Kidney (tissue), 14 donors: ENCODE data around the gene SH3PXD2A. TPM values are rescaled to one million over a fixed set of nuclear protein-coding genes. Genes with fewer than 3 reads are reported as not detected.

Source experiments
- DNase-seq, 5 donors: peaks; one replicate each; pipeline ENCODE4 v3.0.0-alpha.2; 2013 to 2020
- FAIRE-seq: peaks from 2 replicates; lab custom pipeline; 2012; peaks lifted over from hg19 to GRCh38; lab: Jason Lieb, UNC
- H3K27ac ChIP-seq, 2 donors: one replicate each; pipeline ENCODE4 v1.7.0; 2013; ENCODE audit warnings: low read depth in 2 of 2, low read length in 2 of 2, inconsistent platforms in 1 of 2
- H3K27me3 ChIP-seq: one replicate; pipeline ENCODE4 v1.7.1; 2013; ENCODE audit warnings: low read length, inconsistent platforms; ENCODE audit not compliant: control insufficient read depth, insufficient read depth
- H3K36me3 ChIP-seq, 3 donors: one replicate each; pipeline versions ENCODE4 v1.7.0 to v1.7.1; 2013; ENCODE audit warnings: low read length in 3 of 3, control low read depth in 1 of 3, inconsistent platforms in 1 of 3; ENCODE audit not compliant: insufficient read depth in 3 of 3, control insufficient read depth in 2 of 3
- H3K4me1 ChIP-seq, 3 donors: one replicate each; pipeline versions ENCODE4 v1.7.0 to v1.7.1; 2013; ENCODE audit warnings: low read length in 3 of 3, inconsistent platforms in 1 of 3, low read depth in 1 of 3; ENCODE audit not compliant: control insufficient read depth in 2 of 3, insufficient read depth in 2 of 3
- H3K4me3 ChIP-seq, 3 donors: one replicate each; pipeline versions ENCODE4 v1.7.0 to v1.8.1; 2013; ENCODE audit warnings: low read length in 3 of 3, control low read depth in 1 of 3, inconsistent platforms in 1 of 3
- H3K9ac ChIP-seq, 3 donors: one replicate each; pipeline versions ENCODE4 v1.7.0 to v1.7.1; 2013; ENCODE audit warnings: low read length in 3 of 3, control low read depth in 1 of 3, inconsistent platforms in 1 of 3
- H3K9me3 ChIP-seq, 3 donors: one replicate each; pipeline versions ENCODE4 v1.7.0 to v1.7.1; 2013; ENCODE audit warnings: low read length in 3 of 3, control low read depth in 1 of 3, inconsistent platforms in 1 of 3; ENCODE audit not compliant: control insufficient read depth in 2 of 3, insufficient read depth in 1 of 3
- intact Hi-C: fragments of 100-400 bp; cut with DNase I; formaldehyde crosslinking; loops from one replicate; pipeline ENCODE4 v1.11.1; 2022
- polyA plus RNA-seq: library from polyadenylated mRNA; stranded (reverse); fragments of 350-450 nt; fragmentation: Illumina TruSeq; extraction: RNeasy Lipid Tissue Mini Kit (QIAGEN cat#74804); gene quantifications from one replicate; pipeline ENCODE4 v1.2.3, GENCODE V29; 2014; ENCODE audit warnings: low read depth, low replicate concordance; ENCODE audit not compliant: insufficient read depth
- total RNA-seq: library from RNA; stranded (reverse); fragmentation: NEBNext Ultra II Directional; extraction: Animal tissue kit (Norgen Biotek cat#: 25700); gene quantifications from one replicate; pipeline ENCODE4 v1.2.1, GENCODE V29; 2021
- TF ChIP-seq, protein P1 (sequence below): IDR thresholded peaks from 3 replicates; pipeline ENCODE4 v1.5.1; 2012; ENCODE audit warnings: mild to moderate bottlenecking, moderate library complexity, borderline replicate concordance; ENCODE audit not compliant: insufficient read depth; ENCODE audit errors: extremely low read depth
- donor health status: control.
- donor health status: control.
- donor health status: control.
- donor health status: control.
- donor health status: control.
- donor health status: DM: yes; HTN: yes; CAD: no.
- donor health status: Normal renal cell carcinoma (clear cell type).

SH3PXD2A gene
- total and polyA plus RNA-seq, 2 donors from 2014 or later = 2.4 to 20.1 TPM

- Histone ChIP-seq H3K9me3 (no peaks in the 10 kb centered on the region), H3K27ac (no peak overlapping the region), H3K36me3 (no peaks in the 10 kb centered on the region), H3K4me1 (peaks cover 0 to 6% (median 3%) of the 10 kb centered on the region in 3 donors), H3K4me3 (no peak overlapping the region), H3K9ac (no peak overlapping the region), H3K27me3 (no peaks in the 10 kb centered on the region)
- intact Hi-C loops = no loop called here
- FAIRE-seq (no peak), DNase-seq (peak in 1 of 5 donors; percentile 30)
- TF ChIP-seq, protein P1, sequence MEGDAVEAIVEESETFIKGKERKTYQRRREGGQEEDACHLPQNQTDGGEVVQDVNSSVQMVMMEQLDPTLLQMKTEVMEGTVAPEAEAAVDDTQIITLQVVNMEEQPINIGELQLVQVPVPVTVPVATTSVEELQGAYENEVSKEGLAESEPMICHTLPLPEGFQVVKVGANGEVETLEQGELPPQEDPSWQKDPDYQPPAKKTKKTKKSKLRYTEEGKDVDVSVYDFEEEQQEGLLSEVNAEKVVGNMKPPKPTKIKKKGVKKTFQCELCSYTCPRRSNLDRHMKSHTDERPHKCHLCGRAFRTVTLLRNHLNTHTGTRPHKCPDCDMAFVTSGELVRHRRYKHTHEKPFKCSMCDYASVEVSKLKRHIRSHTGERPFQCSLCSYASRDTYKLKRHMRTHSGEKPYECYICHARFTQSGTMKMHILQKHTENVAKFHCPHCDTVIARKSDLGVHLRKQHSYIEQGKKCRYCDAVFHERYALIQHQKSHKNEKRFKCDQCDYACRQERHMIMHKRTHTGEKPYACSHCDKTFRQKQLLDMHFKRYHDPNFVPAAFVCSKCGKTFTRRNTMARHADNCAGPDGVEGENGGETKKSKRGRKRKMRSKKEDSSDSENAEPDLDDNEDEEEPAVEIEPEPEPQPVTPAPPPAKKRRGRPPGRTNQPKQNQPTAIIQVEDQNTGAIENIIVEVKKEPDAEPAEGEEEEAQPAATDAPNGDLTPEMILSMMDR = no peak
Observed at GRCh38 chr10:103818105-103818504, 37.3 kb downstream of the SH3PXD2A start.

DNA sequence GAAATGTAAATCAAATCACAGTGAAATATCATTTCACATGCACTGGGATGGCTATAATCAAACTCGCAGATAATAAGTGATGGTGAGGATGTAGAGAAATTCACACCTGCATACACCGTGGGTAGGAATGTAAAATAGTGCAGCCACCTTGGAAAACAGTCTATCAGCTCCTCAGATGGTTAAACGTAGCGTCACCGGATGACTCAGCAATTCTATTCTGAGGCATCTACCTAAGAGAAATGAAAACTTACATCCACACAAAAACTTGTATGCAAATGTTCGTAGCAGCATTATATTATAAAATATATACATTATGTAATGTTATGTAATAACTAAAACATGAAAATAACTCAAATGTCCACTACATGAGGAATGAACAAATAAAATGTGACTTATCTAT is 38.9 kb downstream of the SH3PXD2A start:
- H3K27me3 ChIP-seq = no peaks in the 10 kb centered on the region
- H3K4me1 ChIP-seq = peaks cover 0 to 8% (median 3%) of the 10 kb centered on the region in 3 donors
- TF ChIP-seq, protein P1 = no peak
- DNase-seq (no peak), FAIRE-seq (no peak)
- no peak overlapping the region for H3K9ac ChIP-seq
- H3K4me3 ChIP-seq = no peak overlapping the region
- intact Hi-C loops = no loop called here
- H3K9me3 ChIP-seq = no peaks in the 10 kb centered on the region
- H3K27ac ChIP-seq = no peak overlapping the region
- H3K36me3 ChIP-seq = no peaks in the 10 kb centered on the region

GRCh38 chr10:103814626-103815370 is 40.6 kb downstream of the SH3PXD2A start:
- TF ChIP-seq, protein P1 = no peak
- intact Hi-C loops = no loop called here
- Histone ChIP-seq H3K9me3 (no peaks in the 10 kb centered on the region), H3K36me3 (no peaks in the 10 kb centered on the region), H3K27ac (no peak overlapping the region), H3K9ac (no peak overlapping the region), H3K27me3 (no peaks in the 10 kb centered on the region), H3K4me3 (no peak overlapping the region), H3K4me1 (peaks cover 0 to 3% (median 3%) of the 10 kb centered on the region in 3 donors)
- DNase-seq (no peak), FAIRE-seq (no peak)
